Chondrocyte (in vitro differentiated cells): ENCODE measurements around the gene MEMO1. TPM values are rescaled to one million over a fixed set of nuclear protein-coding genes. Genes with fewer than 3 reads are reported as not detected.

Experiments used
- DNase-seq: peaks from one replicate; pipeline ENCODE4 v3.0.0; 2021; ENCODE audit warnings: mixed read lengths, low spot score
- H3K27ac Mint-ChIP-seq: one replicate; pipeline ENCODE4 v1.8.0; 2021; ENCODE audit warnings: mild to moderate bottlenecking, moderate library complexity, mixed read lengths; ENCODE audit not compliant: unreplicated experiment
- H3K27me3 Mint-ChIP-seq: 2 replicates; pipeline ENCODE4 v1.8.0; 2021; ENCODE audit warnings: low read depth, mixed read lengths
- H3K36me3 Mint-ChIP-seq: 2 replicates; pipeline ENCODE4 v1.8.0; 2021; ENCODE audit warnings: low read depth, mixed read lengths
- H3K4me1 Mint-ChIP-seq: 2 replicates; pipeline ENCODE4 v1.8.0; 2021; ENCODE audit warnings: low read depth, mild to moderate bottlenecking, mixed read lengths
- H3K4me3 Mint-ChIP-seq: one replicate; pipeline ENCODE4 v1.8.0; 2021; ENCODE audit warnings: mild to moderate bottlenecking, moderate library complexity, mixed read lengths; ENCODE audit not compliant: unreplicated experiment
- H3K9me3 Mint-ChIP-seq: 2 replicates; pipeline ENCODE4 v1.8.0; 2021; ENCODE audit warnings: low read depth, mixed read lengths
- total RNA-seq: library from RNA; stranded (reverse); gene quantifications from 3 replicates; pipeline ENCODE4 v1.2.1, GENCODE V29; 2021
- TF ChIP-seq, protein P1 (sequence below): fragments of 200-600 bp; sonication (generic); IDR thresholded peaks from 2 replicates; pipeline ENCODE4 v1.5.0; 2021; ENCODE audit warnings: antibody characterized with exemption, mild to moderate bottlenecking, moderate library complexity

Gene MEMO1
- total RNA-seq, 1 donor from 2014 or later: 41.9 TPM

DNA sequence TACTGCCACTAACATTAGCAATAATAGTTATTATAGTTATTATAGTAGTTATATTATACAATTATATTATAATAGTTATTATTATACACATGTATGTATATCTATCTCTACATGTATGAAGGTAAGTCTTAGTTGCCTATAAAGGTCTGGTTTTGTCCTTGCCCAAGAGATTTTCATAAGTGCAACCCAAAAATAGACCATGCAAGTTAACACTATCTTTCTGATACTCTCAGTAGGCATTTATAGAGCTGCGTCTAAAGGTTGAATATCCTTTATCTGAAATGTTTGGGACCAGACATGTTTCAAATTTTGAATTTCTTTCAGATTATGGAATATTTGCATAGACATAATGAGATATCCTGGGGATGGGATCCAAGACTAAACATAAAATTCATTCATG lies 175.4 kb downstream of the MEMO1 start:
- peaks cover 2% of the 10 kb centered on the region for H3K36me3 Mint-ChIP-seq
- peaks cover 16% of the 10 kb centered on the region for H3K9me3 Mint-ChIP-seq
- TF ChIP-seq, protein P1, sequence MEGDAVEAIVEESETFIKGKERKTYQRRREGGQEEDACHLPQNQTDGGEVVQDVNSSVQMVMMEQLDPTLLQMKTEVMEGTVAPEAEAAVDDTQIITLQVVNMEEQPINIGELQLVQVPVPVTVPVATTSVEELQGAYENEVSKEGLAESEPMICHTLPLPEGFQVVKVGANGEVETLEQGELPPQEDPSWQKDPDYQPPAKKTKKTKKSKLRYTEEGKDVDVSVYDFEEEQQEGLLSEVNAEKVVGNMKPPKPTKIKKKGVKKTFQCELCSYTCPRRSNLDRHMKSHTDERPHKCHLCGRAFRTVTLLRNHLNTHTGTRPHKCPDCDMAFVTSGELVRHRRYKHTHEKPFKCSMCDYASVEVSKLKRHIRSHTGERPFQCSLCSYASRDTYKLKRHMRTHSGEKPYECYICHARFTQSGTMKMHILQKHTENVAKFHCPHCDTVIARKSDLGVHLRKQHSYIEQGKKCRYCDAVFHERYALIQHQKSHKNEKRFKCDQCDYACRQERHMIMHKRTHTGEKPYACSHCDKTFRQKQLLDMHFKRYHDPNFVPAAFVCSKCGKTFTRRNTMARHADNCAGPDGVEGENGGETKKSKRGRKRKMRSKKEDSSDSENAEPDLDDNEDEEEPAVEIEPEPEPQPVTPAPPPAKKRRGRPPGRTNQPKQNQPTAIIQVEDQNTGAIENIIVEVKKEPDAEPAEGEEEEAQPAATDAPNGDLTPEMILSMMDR: no peak
- H3K4me3 Mint-ChIP-seq: no peak overlapping the region
- H3K27me3 Mint-ChIP-seq: no peaks in the 10 kb centered on the region
- DNase-seq: no peak
- H3K4me1 Mint-ChIP-seq: no peaks in the 10 kb centered on the region
- no peak overlapping the region for H3K27ac Mint-ChIP-seq

GRCh38 chr2:31832363-31832762 lies 178.4 kb downstream of the MEMO1 start:
- peaks cover 35% of the 10 kb centered on the region for H3K9me3 Mint-ChIP-seq
- no peak overlapping the region for H3K4me3 Mint-ChIP-seq
- peaks cover 4% of the 10 kb centered on the region for H3K36me3 Mint-ChIP-seq
- TF ChIP-seq, protein P1: no peak
- no peak overlapping the region for H3K27ac Mint-ChIP-seq
- H3K27me3 Mint-ChIP-seq: no peaks in the 10 kb centered on the region
- DNase-seq: no peak
- no peaks in the 10 kb centered on the region for H3K4me1 Mint-ChIP-seq

DNA sequence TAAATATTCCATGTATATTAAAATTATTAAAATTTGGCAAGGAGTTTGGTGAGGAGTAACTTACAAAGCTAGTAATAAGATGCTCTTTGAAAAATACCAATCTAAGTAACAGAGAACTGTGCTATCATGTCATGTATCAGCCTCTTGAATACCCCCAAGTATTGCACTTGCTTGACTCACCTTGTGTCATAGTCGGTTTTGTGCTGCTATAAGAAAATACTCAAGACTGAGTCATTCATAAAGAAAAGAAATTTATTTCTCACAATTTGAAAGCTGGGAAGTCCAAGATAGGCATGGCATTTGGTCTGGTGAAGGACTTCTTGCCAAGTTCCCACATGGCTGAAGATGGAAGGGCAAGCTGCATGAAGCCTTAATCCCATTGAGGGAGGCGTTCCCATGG lies 179.2 kb downstream of the MEMO1 start:
- TF ChIP-seq, protein P1: no peak
- Mint-ChIP-seq H3K9me3 (peaks cover 41% of the 10 kb centered on the region), H3K4me1 (no peaks in the 10 kb centered on the region), H3K4me3 (no peak overlapping the region), H3K27ac (no peak overlapping the region), H3K36me3 (peaks cover 6% of the 10 kb centered on the region), H3K27me3 (no peaks in the 10 kb centered on the region)
- no peak for DNase-seq

- H3K36me3 Mint-ChIP-seq: peaks cover 8% of the 10 kb centered on the region
- DNase-seq: no peak
- H3K4me3 Mint-ChIP-seq: no peak overlapping the region
- H3K27me3 Mint-ChIP-seq: no peaks in the 10 kb centered on the region
- H3K4me1 Mint-ChIP-seq: no peaks in the 10 kb centered on the region
- TF ChIP-seq, protein P1: no peak
- no peak overlapping the region for H3K27ac Mint-ChIP-seq
- H3K9me3 Mint-ChIP-seq: peaks cover 53% of the 10 kb centered on the region
Measured at GRCh38 chr2:31828891-31829290, 181.9 kb downstream of the MEMO1 start.

DNA sequence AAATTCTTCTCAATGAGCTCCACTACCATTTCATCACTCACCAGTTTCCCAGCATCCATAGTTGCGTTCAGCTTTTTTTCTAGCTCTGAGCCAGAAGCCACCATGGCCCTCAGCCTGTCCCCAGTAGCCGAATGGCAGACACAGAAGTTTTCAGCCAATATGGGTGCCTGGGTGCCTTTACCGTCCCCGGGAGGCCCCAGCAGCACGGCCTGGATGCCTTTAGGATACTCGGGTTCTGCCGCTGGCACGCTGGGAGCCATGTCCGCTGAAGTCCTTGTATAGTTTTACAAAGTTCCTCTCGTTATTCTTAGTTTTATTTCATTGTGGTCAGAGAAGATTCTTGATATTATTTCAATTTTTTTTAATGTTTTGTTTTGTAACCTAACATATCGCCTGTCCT lies 187.2 kb downstream of the MEMO1 start:
- Mint-ChIP-seq H3K4me3 (no peak overlapping the region), H3K27me3 (no peaks in the 10 kb centered on the region), H3K36me3 (peaks cover 13% of the 10 kb centered on the region), H3K4me1 (no peaks in the 10 kb centered on the region), H3K27ac (no peak overlapping the region), H3K9me3 (peaks cover 69% of the 10 kb centered on the region)
- DNase-seq: no peak
- TF ChIP-seq, protein P1: no peak
